K562 (cell line): Measurements from ENCODE around the gene SPATA32. TPM values are rescaled to one million over a fixed set of nuclear protein-coding genes. Genes with fewer than 3 reads are reported as not detected.

ENCODE experiments used
- ATAC-seq: fragments of 200-7000 bp; cut with Tn5 transposase; 3 replicates; pipeline ENCODE4 v1.9.1; 2020; ENCODE audit warnings: moderate library complexity
- BruUV-seq: library from RNA; stranded (reverse); fragments of 400-500 nt; replicated peaks from 2 replicates; lab custom pipeline; 2021; lab: Mats Ljungman, UMichigan
- CTCF ChIA-PET: fragments of 300-600 bp; formaldehyde crosslinking; extraction: SDS; loops from one replicate; lab custom pipeline; 2021; ENCODE audit warnings: low intra/inter-chr PET ratio; lab: Yijun Ruan, JAX
- POLR2A ChIA-PET: fragments of 300-600, 350-650 bp; sonication (Branson Sonifier 250); formaldehyde crosslinking; extraction: SDS; loops from one replicate; lab custom pipeline; 2021; ENCODE audit warnings: antibody characterized with exemption, inconsistent platforms; lab: Yijun Ruan, JAX
- DNase-seq, 4 experiments: peaks; one replicate each; pipeline versions ENCODE4 v3.0.0 to v3.0.0-alpha.2; 2011 to 2018; ENCODE audit warnings: low spot score in 3 of 4, mixed read lengths in 3 of 4; ENCODE audit errors: extremely low read depth in 1 of 4
- FAIRE-seq: peaks from 2 replicates; lab custom pipeline; 2011; peaks lifted over from hg19 to GRCh38; lab: Jason Lieb, UNC
- H2AFZ ChIP-seq: 2 replicates; pipeline ENCODE4 v1.6.0; 2011; ENCODE audit warnings: low read depth, low read length, control low read depth, inconsistent platforms
- H3K27ac ChIP-seq: fragments of 200-600 bp; 3 replicates; pipeline ENCODE4 v1.8.0; 2011; ENCODE audit warnings: low read depth, mild to moderate bottlenecking, control low read depth, inconsistent platforms, low read length, moderate library complexity, mixed read lengths; ENCODE audit errors: extremely low read depth
- H3K27me3 ChIP-seq, 2 experiments: fragments of 300-600 bp in 1 of 2; 2 replicates in 1 of 2; 3 replicates in 1 of 2; pipeline versions ENCODE4 v1.6.0 to v1.8.0; 2011; ENCODE audit warnings: inconsistent platforms in 2 of 2, low read length in 2 of 2, mild to moderate bottlenecking in 1 of 2, mixed read lengths in 1 of 2, moderate library complexity in 1 of 2; ENCODE audit not compliant: control insufficient read depth in 2 of 2, insufficient read depth in 2 of 2
- H3K36me3 ChIP-seq: fragments of 300-600 bp; 3 replicates; pipeline ENCODE4 v1.8.0; 2011; ENCODE audit warnings: mild to moderate bottlenecking, low read length, inconsistent platforms; ENCODE audit not compliant: control insufficient read depth, insufficient read depth
- H3K4me1 ChIP-seq, 2 experiments: fragments of 200-600 bp in 1 of 2; replicated peaks in 1 of 2; 2 replicates in 1 of 2; 3 replicates in 1 of 2; pipeline versions ENCODE4 v1.5.1 to v1.8.0; 2011; ENCODE audit warnings: inconsistent platforms in 2 of 2, low read length in 2 of 2, mild to moderate bottlenecking in 1 of 2, mixed read lengths in 1 of 2, moderate library complexity in 1 of 2; ENCODE audit not compliant: control insufficient read depth in 2 of 2, insufficient read depth in 2 of 2
- H3K4me2 ChIP-seq: 2 replicates; pipeline ENCODE4 v1.6.1; 2011; ENCODE audit warnings: low read length, control low read depth, inconsistent platforms, mixed read lengths; ENCODE audit not compliant: insufficient read depth
- H3K4me3 ChIP-seq: fragments of 200-600 bp; sonication (generic), shearing (Covaris generic); 2 replicates; pipeline ENCODE4 v1.5.1; 2016; ENCODE audit warnings: control low read depth, inconsistent platforms
- H3K79me2 ChIP-seq: fragments of 200-600 bp; 3 replicates; pipeline ENCODE4 v1.8.0; 2011; ENCODE audit warnings: low read length, inconsistent platforms; ENCODE audit not compliant: control insufficient read depth, insufficient read depth
- H3K9ac ChIP-seq, 2 experiments: 2 replicates each; pipeline versions ENCODE4 v1.6.0 to v1.6.1; 2011; ENCODE audit warnings: low read depth in 2 of 2, low read length in 2 of 2, control low read depth in 1 of 2, inconsistent platforms in 1 of 2, mild to moderate bottlenecking in 1 of 2, mixed read lengths in 1 of 2; ENCODE audit not compliant: insufficient read depth in 1 of 2
- H3K9me1 ChIP-seq: one replicate; pipeline ENCODE4 v1.6.0; 2011; ENCODE audit warnings: inconsistent platforms, mild to moderate bottlenecking, low read length, moderate library complexity; ENCODE audit not compliant: control insufficient read depth, insufficient read depth
- H3K9me3 ChIP-seq: replicated peaks from 2 replicates; pipeline ENCODE4 v1.5.1; 2011; ENCODE audit warnings: low read depth, low read length, inconsistent platforms; ENCODE audit not compliant: control insufficient read depth, insufficient read depth
- H4K20me1 ChIP-seq: replicated peaks from 2 replicates; pipeline ENCODE4 v1.6.1; 2011; ENCODE audit warnings: low read length, inconsistent platforms, mixed read lengths; ENCODE audit not compliant: control insufficient read depth, insufficient read depth
- DMBX1 ChIP-seq: fragments of 250-450 bp; sonication (Bioruptor Pico); IDR thresholded peaks from 2 replicates; pipeline ENCODE4 v1.8.0; 2022; ENCODE audit warnings: inconsistent platforms, mild to moderate bottlenecking, moderate library complexity, borderline replicate concordance
- HMG20B ChIP-seq: fragments of 250-450 bp; sonication (Bioruptor Pico); IDR thresholded peaks from 2 replicates; pipeline ENCODE4 v1.5.0; 2021; ENCODE audit warnings: mild to moderate bottlenecking
- IRF2 ChIP-seq: sonication (generic); formaldehyde crosslinking; IDR thresholded peaks from 2 replicates; pipeline ENCODE4 v1.8.1; 2022; ENCODE audit warnings: mild to moderate bottlenecking, missing genetic modification reagents
- KLF13 ChIP-seq: fragments of 450-650 bp; IDR thresholded peaks from 2 replicates; pipeline ENCODE4 v1.6.1; 2016; ENCODE audit warnings: missing genetic modification characterization, low read depth, mild to moderate bottlenecking, missing compliant biosample characterization, moderate library complexity, borderline replicate concordance
- NFE2L1 ChIP-seq: fragments of 450-650 bp; IDR thresholded peaks from 2 replicates; pipeline ENCODE4 v1.6.1; 2016; ENCODE audit warnings: missing genetic modification characterization, low read depth, mild to moderate bottlenecking, missing compliant biosample characterization, moderate library complexity, borderline replicate concordance
- RBFOX2 ChIP-seq: fragments of 200-400 bp; formaldehyde crosslinking; IDR thresholded peaks from 2 replicates; pipeline ENCODE4 v1.6.1; 2017; ENCODE audit warnings: low read depth, mild to moderate bottlenecking, low read length, moderate library complexity
- STAG1 ChIP-seq: sonication (generic); formaldehyde crosslinking; IDR thresholded peaks from 2 replicates; pipeline ENCODE4 v1.5.0; 2020; ENCODE audit warnings: missing genetic modification reagents, borderline replicate concordance
- ZC3H8 ChIP-seq: fragments of 450-650 bp; IDR thresholded peaks from 2 replicates; pipeline ENCODE4 v1.6.1; 2017
- ZNF140 ChIP-seq: fragments of 250-450 bp; sonication (Bioruptor Pico); IDR thresholded peaks from 2 replicates; pipeline ENCODE4 v1.8.0; 2021; ENCODE audit warnings: moderate library complexity, mild to moderate bottlenecking, inconsistent platforms
- WGBS: fragments of 100-300 bp; shearing (Covaris generic); methylation state at CpG from one replicate; pipeline ENCODE4 v1.1.6; 2016; ENCODE audit warnings: low coverage, mixed read lengths; ENCODE audit not compliant: insufficient coverage; ENCODE audit errors: missing lambda C conversion rate; 5-methylcytosine and 5-hydroxymethylcytosine counted together
- in situ Hi-C: fragments of 300-500 bp; cut with MboI; formaldehyde crosslinking; loops from 4 replicates; pipeline ENCODE4 v1.15.0; 2018; ENCODE audit warnings: inconsistent platforms, mixed read lengths
- intact Hi-C: fragments of 100-400 bp; cut with micrococcal nuclease; formaldehyde crosslinking; loops from 2 replicates; pipeline ENCODE4 v1.14.2; 2022
- polyA plus RNA-seq, 8 experiments: library from polyadenylated mRNA; depleted of rRNA in 4 of 8; stranded (reverse) in 5 of 8; unstranded in 3 of 8; fragments of >200 nt; fragmentation: Nextera tagmentation in 2 of 8; fragmentation: Illumina TruSeq in 1 of 8; extraction: Ambion mirVana in 2 of 8; extraction: Trizol in 1 of 8; gene quantifications; 2 replicates each; pipeline versions ENCODE4 v1.2.1 to v1.2.3, GENCODE V29; 2011 to 2014; ENCODE audit warnings: inconsistent platforms in 1 of 8, missing spikeins in 1 of 8
- total RNA-seq, 7 experiments: library from RNA; depleted of rRNA in 6 of 7; stranded (reverse); fragments of >200 nt in 6 of 7; fragmentation: Illumina TruSeq in 2 of 7; extraction: Trizol in 2 of 7; gene quantifications; 2 replicates each; pipeline versions ENCODE4 v1.2.1 to v1.2.3, GENCODE V29; 2011 to 2021; ENCODE audit warnings: low replicate concordance in 1 of 7
- TF ChIP-seq, protein P1 (sequence below): fragments of 250-450 bp; sonication (Bioruptor Pico); IDR thresholded peaks from 2 replicates; pipeline ENCODE4 v1.5.0; 2020; ENCODE audit warnings: mild to moderate bottlenecking

SPATA32 gene
- total and polyA plus RNA-seq, 9 of the 15 experiments (the other 6 are each of a cell fraction or from before 2014, with no cell fraction given) = 0.03 to 0.06 TPM; not detected in 7

- TF ChIP-seq, protein P1, sequence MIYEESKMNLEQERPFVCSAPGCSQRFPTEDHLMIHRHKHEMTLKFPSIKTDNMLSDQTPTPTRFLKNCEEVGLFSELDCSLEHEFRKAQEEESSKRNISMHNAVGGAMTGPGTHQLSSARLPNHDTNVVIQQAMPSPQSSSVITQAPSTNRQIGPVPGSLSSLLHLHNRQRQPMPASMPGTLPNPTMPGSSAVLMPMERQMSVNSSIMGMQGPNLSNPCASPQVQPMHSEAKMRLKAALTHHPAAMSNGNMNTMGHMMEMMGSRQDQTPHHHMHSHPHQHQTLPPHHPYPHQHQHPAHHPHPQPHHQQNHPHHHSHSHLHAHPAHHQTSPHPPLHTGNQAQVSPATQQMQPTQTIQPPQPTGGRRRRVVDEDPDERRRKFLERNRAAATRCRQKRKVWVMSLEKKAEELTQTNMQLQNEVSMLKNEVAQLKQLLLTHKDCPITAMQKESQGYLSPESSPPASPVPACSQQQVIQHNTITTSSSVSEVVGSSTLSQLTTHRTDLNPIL = no peak
- TF ChIP-seq NFE2L1 (tag) (no peak), DMBX1 (no peak), ZNF140 (CRISPR knock-in tag) (no peak), HMG20B (CRISPR knock-in tag) (no peak), KLF13 (tag) (no peak), STAG1 (CRISPR knock-in tag) (0 out of 2 replicates have a peak, but pooled peaks have one; percentile 22), ZC3H8 (no peak)
These were observed 30.3 kb downstream of the SPATA32 start (continued) for GRCh38 chr17:45231481-45232116.

DNA sequence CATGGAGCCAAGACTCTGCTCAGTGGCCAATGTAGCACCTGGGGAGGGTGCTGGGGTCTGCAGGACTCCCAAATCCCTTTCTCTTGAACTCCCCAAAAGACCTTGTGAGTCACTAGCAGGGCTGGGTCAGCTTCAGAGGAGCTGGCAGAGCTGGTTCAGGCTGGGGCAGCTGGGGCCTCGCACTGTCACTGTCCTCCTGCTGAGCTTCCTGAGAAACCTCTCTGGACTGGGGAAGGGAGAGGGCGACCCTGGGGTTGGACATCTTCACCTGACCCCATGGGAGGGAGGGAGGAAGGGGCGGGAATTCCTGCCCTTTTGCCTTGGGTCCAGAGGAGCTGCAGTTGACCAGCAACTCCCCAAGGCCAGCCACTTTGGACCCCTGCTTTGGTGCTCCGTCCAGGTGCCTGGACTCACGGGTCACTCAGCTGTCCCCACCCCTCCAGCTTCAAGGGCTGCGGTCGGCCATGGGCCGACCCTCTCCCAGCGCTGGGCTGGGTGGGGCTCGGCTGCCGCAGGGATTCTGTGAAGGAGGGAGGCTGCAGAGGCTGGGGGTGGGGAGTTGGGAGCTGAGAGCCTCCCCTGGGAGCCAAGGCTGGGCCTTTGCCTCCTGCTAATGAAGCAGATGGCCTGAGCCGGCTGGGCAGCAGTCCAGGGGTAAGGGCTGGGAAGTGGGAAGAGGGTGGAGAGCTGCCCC, 31.0 kb downstream of the SPATA32 start:
- 31% methylated on average over 11 of the region's 12 CpGs for WGBS
- no peaks in the 10 kb centered on the region for H4K20me1 ChIP-seq
- in situ Hi-C loops = no loop called here
- ATAC-seq (no peak), DNase-seq (no peak), FAIRE-seq (no peak)
- intact Hi-C loops = no loop called here
- no peak overlapping the region for H3K27ac ChIP-seq
- POLR2A ChIA-PET = interaction anchor here (9.0 kb wide), 1 partner anchor 81 kb away, joined by 92 read pairs; the partner anchor contains the start of gene HEXIM1
- no TSS peak for BruUV-seq
- H3K4me3 ChIP-seq = no peak overlapping the region
- CTCF ChIA-PET = interaction anchor here (0.6 kb wide), 1 partner anchor 11 kb away, joined by 3 read pairs; no protein-coding TSS in a partner anchor
- H3K4me1 ChIP-seq = peaks cover 47 to 64% of the 10 kb centered on the region in 2 experiments
- H3K9me1 ChIP-seq = no peaks in the 10 kb centered on the region
- no peaks in the 10 kb centered on the region for H3K9me3 ChIP-seq
- H3K27me3 ChIP-seq = no peaks in the 10 kb centered on the region
- peaks cover 37% of the 10 kb centered on the region for H3K79me2 ChIP-seq
- H3K9ac ChIP-seq = peak overlapping the region in 1 of 2 experiments; percentile 77; a peak in 2 of 4 replicates
- no peak overlapping the region for H3K4me2 ChIP-seq
- no peak overlapping the region for H2AFZ ChIP-seq
- peaks cover 2% of the 10 kb centered on the region; the same call in 1 of the 3 replicates for H3K36me3 ChIP-seq
- TF ChIP-seq RBFOX2 (0 out of 2 replicates have a peak, but pooled peaks have one; percentile 5), IRF2 (CRISPR knock-in tag) (no peak)
